Measurements from ENCODE around the gene FBLN2. TPM values are rescaled to one million over a fixed set of nuclear protein-coding genes. Genes with fewer than 3 reads are reported as not detected.

FBLN2 gene
- polyA plus RNA-seq, 1 donor (not counting 4 experiments of a cell fraction or from before 2014, with no cell fraction given) = 0.72 TPM

DNA sequence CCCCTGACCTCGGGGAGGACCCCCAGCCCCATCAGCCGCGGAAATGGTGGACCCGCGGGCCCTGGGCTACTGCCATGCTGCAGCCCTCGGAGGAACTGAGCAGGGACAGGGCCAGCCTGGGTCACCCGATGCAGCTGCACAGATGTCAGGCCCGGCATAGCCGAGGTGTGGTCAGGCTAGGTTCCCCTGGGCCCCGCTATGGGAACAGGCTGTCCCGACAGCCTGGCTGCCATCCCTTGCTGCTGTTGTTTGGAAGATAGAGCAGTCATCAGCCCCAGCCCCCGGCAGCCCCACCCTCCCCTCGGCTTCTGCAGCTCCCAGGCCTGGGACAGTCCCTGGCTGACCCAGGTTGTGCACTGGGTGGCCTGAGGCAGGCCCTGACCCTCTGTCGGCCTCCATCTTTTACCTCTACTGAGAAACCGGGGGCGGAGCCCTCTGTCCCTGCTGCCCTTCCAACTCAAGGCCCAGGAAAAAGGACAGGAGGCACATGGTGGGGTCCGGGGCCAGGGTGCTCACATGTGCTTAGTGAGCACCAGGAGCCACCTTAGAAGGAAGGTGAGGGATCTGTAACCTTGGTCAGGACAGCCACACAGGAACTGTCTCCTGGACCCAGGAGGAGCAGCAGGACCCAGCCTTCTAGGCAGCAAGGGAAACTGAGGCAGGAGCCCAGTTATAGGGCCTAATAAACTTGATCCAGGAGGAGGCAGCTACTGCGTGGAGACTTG is 31.5 kb upstream of the FBLN2 start:
- dilution Hi-C loops (cut with MboI; ENCODE audit: extremely low pct_ligation_motif_present, low sequenced_read_pairs) = loop anchor here (10.0 kb wide), 1 partner anchor 127 kb away; no protein-coding TSS in a partner anchor
- H3K27ac ChIP-seq (ENCODE audit: control insufficient read depth, insufficient read depth, low read length) = no peak overlapping the region

GRCh38 chr3:13518516-13518953 is 30.4 kb upstream of the FBLN2 start:
- no peak for FAIRE-seq
- dilution Hi-C loops (cut with MboI; ENCODE audit: extremely low pct_ligation_motif_present, low sequenced_read_pairs) = loop anchor here (10.0 kb wide), 1 partner anchor 126 kb away; no protein-coding TSS in a partner anchor

More for the DNA sequence above, 31.5 kb upstream of the FBLN2 start:
- Histone ChIP-seq H2AFZ (ENCODE audit: control insufficient read depth, low read length) (no peak overlapping the region), H3K36me3 (ENCODE audit: control insufficient read depth in 2 of 2, extremely low read depth in 1 of 2, insufficient read depth in 2 of 2, low read length in 2 of 2) (no peaks in the 10 kb centered on the region), H3K9me3 (ENCODE audit: control insufficient read depth, low read depth, low read length) (no peaks in the 10 kb centered on the region), H3K9me1 (ENCODE audit: control insufficient read depth, extremely low read depth, insufficient read depth, low read length) (no peaks in the 10 kb centered on the region), H4K20me1 (ENCODE audit: control insufficient read depth, extremely low read depth, insufficient read depth, low read length) (no peaks in the 10 kb centered on the region), H3K79me2 (ENCODE audit: control insufficient read depth, insufficient read depth, low read length) (no peaks in the 10 kb centered on the region), H3K4me1 (ENCODE audit: control insufficient read depth, extremely low read depth, insufficient read depth, low read length) (peaks cover 20% of the 10 kb centered on the region), H3K27me3 (ENCODE audit: control insufficient read depth, extremely low read depth, insufficient read depth, low read length) (no peaks in the 10 kb centered on the region), H3K4me2 (ENCODE audit: control insufficient read depth, extremely low read depth, insufficient read depth, low read depth, low read length) (no peak overlapping the region), H3K4me3 (ENCODE audit: control insufficient read depth in 2 of 3, extremely low read depth in 1 of 3, insufficient read depth in 2 of 3, low read depth in 1 of 3, low read length in 3 of 3) (no peak overlapping the region), H3K9ac (ENCODE audit: control insufficient read depth, extremely low read depth, insufficient read depth, low read length) (no peak overlapping the region)
- TF ChIP-seq, protein P1, sequence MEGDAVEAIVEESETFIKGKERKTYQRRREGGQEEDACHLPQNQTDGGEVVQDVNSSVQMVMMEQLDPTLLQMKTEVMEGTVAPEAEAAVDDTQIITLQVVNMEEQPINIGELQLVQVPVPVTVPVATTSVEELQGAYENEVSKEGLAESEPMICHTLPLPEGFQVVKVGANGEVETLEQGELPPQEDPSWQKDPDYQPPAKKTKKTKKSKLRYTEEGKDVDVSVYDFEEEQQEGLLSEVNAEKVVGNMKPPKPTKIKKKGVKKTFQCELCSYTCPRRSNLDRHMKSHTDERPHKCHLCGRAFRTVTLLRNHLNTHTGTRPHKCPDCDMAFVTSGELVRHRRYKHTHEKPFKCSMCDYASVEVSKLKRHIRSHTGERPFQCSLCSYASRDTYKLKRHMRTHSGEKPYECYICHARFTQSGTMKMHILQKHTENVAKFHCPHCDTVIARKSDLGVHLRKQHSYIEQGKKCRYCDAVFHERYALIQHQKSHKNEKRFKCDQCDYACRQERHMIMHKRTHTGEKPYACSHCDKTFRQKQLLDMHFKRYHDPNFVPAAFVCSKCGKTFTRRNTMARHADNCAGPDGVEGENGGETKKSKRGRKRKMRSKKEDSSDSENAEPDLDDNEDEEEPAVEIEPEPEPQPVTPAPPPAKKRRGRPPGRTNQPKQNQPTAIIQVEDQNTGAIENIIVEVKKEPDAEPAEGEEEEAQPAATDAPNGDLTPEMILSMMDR (optimal IDR thresholded peaks at IDR 0.05 in 1 of 3, IDR thresholded peaks at IDR 0.05 in 1 of 3, conservative IDR thresholded peaks at IDR 0.05 in 1 of 3; ENCODE audit: extremely low read depth in 1 of 3, insufficient read depth in 2 of 3, low read length in 3 of 3) = no peak
- TF ChIP-seq EZH2 (IDR thresholded peaks at IDR 0.05; ENCODE audit: low read length) = no peak
- FAIRE-seq (no peak), DNase-seq (ENCODE audit: low read depth, low spot score) (no peak)

More at GRCh38 chr3:13518516-13518953, 30.4 kb upstream of the FBLN2 start:
- Histone ChIP-seq H3K36me3 (ENCODE audit: control insufficient read depth in 2 of 2, extremely low read depth in 1 of 2, insufficient read depth in 2 of 2, low read length in 2 of 2) (no peaks in the 10 kb centered on the region), H3K9me3 (ENCODE audit: control insufficient read depth, low read depth, low read length) (no peaks in the 10 kb centered on the region), H3K27ac (ENCODE audit: control insufficient read depth, insufficient read depth, low read length) (no peak overlapping the region), H3K9me1 (ENCODE audit: control insufficient read depth, extremely low read depth, insufficient read depth, low read length) (no peaks in the 10 kb centered on the region), H2AFZ (ENCODE audit: control insufficient read depth, low read length) (no peak overlapping the region), H3K4me2 (ENCODE audit: control insufficient read depth, extremely low read depth, insufficient read depth, low read depth, low read length) (no peak overlapping the region), H3K9ac (ENCODE audit: control insufficient read depth, extremely low read depth, insufficient read depth, low read length) (no peak overlapping the region), H3K79me2 (ENCODE audit: control insufficient read depth, insufficient read depth, low read length) (no peaks in the 10 kb centered on the region), H4K20me1 (ENCODE audit: control insufficient read depth, extremely low read depth, insufficient read depth, low read length) (no peaks in the 10 kb centered on the region), H3K4me1 (ENCODE audit: control insufficient read depth, extremely low read depth, insufficient read depth, low read length) (peaks cover 20% of the 10 kb centered on the region), H3K4me3 (ENCODE audit: control insufficient read depth in 2 of 3, extremely low read depth in 1 of 3, insufficient read depth in 2 of 3, low read depth in 1 of 3, low read length in 3 of 3) (no peak overlapping the region), H3K27me3 (ENCODE audit: control insufficient read depth, extremely low read depth, insufficient read depth, low read length) (no peaks in the 10 kb centered on the region)
- DNase-seq (ENCODE audit: low read depth, low spot score) = no peak
- no peak for TF ChIP-seq EZH2 (IDR thresholded peaks at IDR 0.05; ENCODE audit: low read length)
- TF ChIP-seq, protein P1 (optimal IDR thresholded peaks at IDR 0.05 in 1 of 3, IDR thresholded peaks at IDR 0.05 in 1 of 3, conservative IDR thresholded peaks at IDR 0.05 in 1 of 3; ENCODE audit: extremely low read depth in 1 of 3, insufficient read depth in 2 of 3, low read length in 3 of 3) = no peak

Measured in keratinocyte (primary cell).